CD4-positive, alpha-beta T cell (primary cell): Measurements from ENCODE around the gene TRIP10. TPM values are rescaled to one million over a fixed set of nuclear protein-coding genes. Genes with fewer than 3 reads are reported as not detected.

Experiments used
- ATAC-seq: fragments of 200-7000 bp; cut with Tn5 transposase; one replicate; pipeline ENCODE4 v1.10.0; 2022; ENCODE audit warnings: mild to moderate bottlenecking; ENCODE audit not compliant: poor library complexity
- CTCF ChIA-PET: fragments of 350-600 bp; sonication (Branson Sonifier 250); formaldehyde crosslinking; loops from one replicate; lab custom pipeline; 2021; ENCODE audit warnings: antibody characterized with exemption, inconsistent platforms; lab: Charles Lee
- POLR2A ChIA-PET: fragments of 350-600 bp; sonication (Branson Sonifier 250); formaldehyde crosslinking; loops from one replicate; lab custom pipeline; 2021; ENCODE audit warnings: antibody characterized with exemption, inconsistent platforms; lab: Charles Lee
- DNase-seq, 14 experiments: peaks; one replicate each; pipeline ENCODE4 v3.0.0-alpha.2; 2013 to 2020; ENCODE audit warnings: mixed read lengths in 2 of 14
- H3K27ac ChIP-seq, 2 donors: one replicate each; pipeline versions ENCODE4 v1.5.1 to v1.7.0; 2013; ENCODE audit warnings: low read length in 2 of 2, low read depth in 1 of 2, mild to moderate bottlenecking in 1 of 2
- H3K27me3 ChIP-seq, 2 experiments: 1 replicate in 1 of 2; 2 replicates in 1 of 2; pipeline versions ENCODE4 v1.6.1 to v1.7.0; 2013; ENCODE audit warnings: low read length in 2 of 2, control low read depth in 1 of 2, mild to moderate bottlenecking in 1 of 2, moderate library complexity in 1 of 2; ENCODE audit not compliant: insufficient read depth in 2 of 2, control insufficient read depth in 1 of 2
- H3K36me3 ChIP-seq: one replicate; pipeline ENCODE4 v1.6.1; 2013; ENCODE audit warnings: low read length, control low read depth; ENCODE audit not compliant: insufficient read depth
- H3K4me1 ChIP-seq: one replicate; pipeline ENCODE4 v1.6.1; 2013; ENCODE audit warnings: low read length, control low read depth; ENCODE audit not compliant: insufficient read depth
- H3K4me3 ChIP-seq: one replicate; pipeline ENCODE4 v1.5.1; 2013; ENCODE audit warnings: mild to moderate bottlenecking, low read length, moderate library complexity
- H3K9me3 ChIP-seq, 2 experiments: 1 replicate in 1 of 2; 2 replicates in 1 of 2; pipeline versions ENCODE4 v1.6.1 to v1.7.0; 2013; ENCODE audit warnings: low read length in 2 of 2, mild to moderate bottlenecking in 2 of 2, control low read depth in 1 of 2, moderate library complexity in 1 of 2; ENCODE audit not compliant: control insufficient read depth in 1 of 2, insufficient read depth in 1 of 2
- H3K27ac Mint-ChIP-seq: one replicate; pipeline ENCODE4 v1.8.0; 2020; ENCODE audit warnings: mixed read lengths
- H3K27me3 Mint-ChIP-seq: one replicate; pipeline ENCODE4 v1.8.0; 2021; ENCODE audit warnings: mixed read lengths
- H3K36me3 Mint-ChIP-seq: one replicate; pipeline ENCODE4 v1.8.0; 2021; ENCODE audit warnings: low read depth, mixed read lengths
- H3K4me1 Mint-ChIP-seq: one replicate; pipeline ENCODE4 v1.8.0; 2021; ENCODE audit warnings: low read depth, mixed read lengths
- H3K4me3 Mint-ChIP-seq: one replicate; pipeline ENCODE4 v1.8.0; 2020; ENCODE audit warnings: mild to moderate bottlenecking, mixed read lengths
- H3K9me3 Mint-ChIP-seq: one replicate; pipeline ENCODE4 v1.8.0; 2020; ENCODE audit warnings: mixed read lengths
- CTCF ChIP-seq: fragments of 200-600 bp; IDR thresholded peaks from one replicate; pipeline ENCODE4 v1.8.0; 2022; ENCODE audit warnings: antibody characterized with exemption, mild to moderate bottlenecking
- intact Hi-C, 2 experiments: fragments of 100-400 bp; cut with DNase I in 1 of 2; cut with micrococcal nuclease in 1 of 2; formaldehyde crosslinking; loops; one replicate each; pipeline versions ENCODE4 v1.15.1 to v1.9.0; 2023 to 2025; cut with DNase I, micrococcal nuclease
- total RNA-seq, 174 experiments: library from RNA in 2 of 174; stranded (reverse) in 2 of 174; gene quantifications; one replicate each; pipeline ENCODE4 v1.2.3 and lab custom pipeline; 2021 to 2026

Gene TRIP10
- total RNA-seq, 2 experiments from 2014 or later = 1.6 to 1.9 TPM

GRCh38 chr19:6723738-6724137 lies 15.7 kb upstream of the TRIP10 start:
- Mint-ChIP-seq H3K27me3 (no peaks in the 10 kb centered on the region), H3K4me3 (no peak overlapping the region), H3K9me3 (no peaks in the 10 kb centered on the region), H3K4me1 (peaks cover 4% of the 10 kb centered on the region), H3K27ac (no peak overlapping the region), H3K36me3 (no peaks in the 10 kb centered on the region)
- peak in 2 of 14 experiments; percentile 30 to 39 for DNase-seq
- no peak overlapping the region for H3K4me3 ChIP-seq
- intact Hi-C loops = loop anchor here in 1 of 2 experiments (5.0 kb wide), 1 partner anchor 76 kb away; no protein-coding TSS in a partner anchor
- ChIA-PET POLR2A (no interaction called here), CTCF (no interaction called here)
- ATAC-seq = no peak
- no peaks in the 10 kb centered on the region for H3K27me3 ChIP-seq
- peaks cover 16% of the 10 kb centered on the region for H3K4me1 ChIP-seq
- H3K36me3 ChIP-seq = no peaks in the 10 kb centered on the region
- no peak overlapping the region for H3K27ac ChIP-seq
- TF ChIP-seq CTCF = no peak
- no peaks in the 10 kb centered on the region for H3K9me3 ChIP-seq

- intact Hi-C loops = loop anchor here in 1 of 2 experiments (5.0 kb wide), 1 partner anchor 78 kb away; no protein-coding TSS in a partner anchor
- Histone ChIP-seq H3K36me3 (no peaks in the 10 kb centered on the region), H3K9me3 (no peaks in the 10 kb centered on the region), H3K4me3 (no peak overlapping the region), H3K27me3 (no peaks in the 10 kb centered on the region), H3K27ac (no peak overlapping the region), H3K4me1 (peaks cover 16% of the 10 kb centered on the region)
- no peak for DNase-seq
- ChIA-PET POLR2A (no interaction called here), CTCF (no interaction called here)
- no peak for TF ChIP-seq CTCF
- H3K9me3 Mint-ChIP-seq = no peaks in the 10 kb centered on the region
- no peaks in the 10 kb centered on the region for H3K36me3 Mint-ChIP-seq
- no peak overlapping the region for H3K4me3 Mint-ChIP-seq
- no peak overlapping the region for H3K27ac Mint-ChIP-seq
- ATAC-seq = no peak
- H3K4me1 Mint-ChIP-seq = peaks cover 4% of the 10 kb centered on the region
- no peaks in the 10 kb centered on the region for H3K27me3 Mint-ChIP-seq
Measured at GRCh38 chr19:6724631-6725492, 14.6 kb upstream of the TRIP10 start.

GRCh38 chr19:6725513-6726231 lies 13.8 kb upstream of the TRIP10 start:
- ATAC-seq = no peak
- Histone ChIP-seq H3K9me3 (no peaks in the 10 kb centered on the region), H3K4me1 (peaks cover 16% of the 10 kb centered on the region), H3K27me3 (no peaks in the 10 kb centered on the region), H3K27ac (no peak overlapping the region), H3K4me3 (no peak overlapping the region), H3K36me3 (no peaks in the 10 kb centered on the region)
- no peaks in the 10 kb centered on the region for H3K27me3 Mint-ChIP-seq
- H3K4me3 Mint-ChIP-seq = no peak overlapping the region
- no peak for TF ChIP-seq CTCF
- DNase-seq = no peak
- no peak overlapping the region for H3K27ac Mint-ChIP-seq
- CTCF ChIA-PET = interaction anchor here (0.5 kb wide), 1 partner anchor 203 kb away, joined by 3 read pairs; no protein-coding TSS in a partner anchor
- intact Hi-C loops = no loop called here
- POLR2A ChIA-PET = interaction anchor here (1.6 kb wide), 1 partner anchor 12 kb away, joined by 3 read pairs; no protein-coding TSS in a partner anchor
- H3K4me1 Mint-ChIP-seq = peaks cover 4% of the 10 kb centered on the region
- no peaks in the 10 kb centered on the region for H3K9me3 Mint-ChIP-seq
- H3K36me3 Mint-ChIP-seq = no peaks in the 10 kb centered on the region
